Activated T-cell treated with anti-CD3 and anti-CD28 coated beads, Interleukin-2, amount 50 U/mL, for 72 hours (primary cell): Measurements from ENCODE around the gene ARL11. TPM values are rescaled to one million over a fixed set of nuclear protein-coding genes. Genes with fewer than 3 reads are reported as not detected.
"Not testable (repeated sequence)": the region's sequence is repeated elsewhere in the genome, so short reads cannot be mapped to it uniquely, and the experiment has no call there.

Experiments
- ATAC-seq, 2 donors: fragments of 150-1000 bp; cut with Tn5 transposase; replicated peaks in 1 of 2; 2 replicates each; pipeline ENCODE4 v1.10.0; 2021; ENCODE audit warnings: moderate library complexity in 2 of 2, mild to moderate bottlenecking in 1 of 2
- DNase-seq, 2 donors: peaks; one replicate each; pipeline ENCODE4 v3.0.0; 2021 to 2022; ENCODE audit warnings: mixed read lengths in 1 of 2
- H3K27ac Mint-ChIP-seq: one replicate; pipeline ENCODE4 v1.8.0; 2022; ENCODE audit warnings: mild to moderate bottlenecking, moderate library complexity, mixed read lengths
- H3K27me3 Mint-ChIP-seq: one replicate; pipeline ENCODE4 v1.8.0; 2022; ENCODE audit warnings: low read depth, mixed read lengths
- H3K36me3 Mint-ChIP-seq, 2 donors: one replicate each; pipeline ENCODE4 v1.8.0; 2022; ENCODE audit warnings: mixed read lengths in 2 of 2, mild to moderate bottlenecking in 1 of 2; ENCODE audit not compliant: insufficient read depth in 2 of 2
- H3K4me1 Mint-ChIP-seq: one replicate; pipeline ENCODE4 v1.8.0; 2022; ENCODE audit warnings: low read depth, mixed read lengths
- H3K4me3 Mint-ChIP-seq, 2 donors: one replicate each; pipeline ENCODE4 v1.8.0; 2022; ENCODE audit warnings: mild to moderate bottlenecking in 2 of 2, mixed read lengths in 2 of 2, moderate library complexity in 2 of 2
- H3K9me3 Mint-ChIP-seq, 2 donors: one replicate each; pipeline ENCODE4 v1.8.0; 2022; ENCODE audit warnings: mixed read lengths in 2 of 2
- total RNA-seq, 2 donors: library from RNA; stranded (reverse); gene quantifications; one replicate each; pipeline ENCODE4 v1.2.3, GENCODE V29; 2022

The ARL11 gene
- under 1 TPM; 0.35 to 0.65 TPM for total RNA-seq

DNA sequence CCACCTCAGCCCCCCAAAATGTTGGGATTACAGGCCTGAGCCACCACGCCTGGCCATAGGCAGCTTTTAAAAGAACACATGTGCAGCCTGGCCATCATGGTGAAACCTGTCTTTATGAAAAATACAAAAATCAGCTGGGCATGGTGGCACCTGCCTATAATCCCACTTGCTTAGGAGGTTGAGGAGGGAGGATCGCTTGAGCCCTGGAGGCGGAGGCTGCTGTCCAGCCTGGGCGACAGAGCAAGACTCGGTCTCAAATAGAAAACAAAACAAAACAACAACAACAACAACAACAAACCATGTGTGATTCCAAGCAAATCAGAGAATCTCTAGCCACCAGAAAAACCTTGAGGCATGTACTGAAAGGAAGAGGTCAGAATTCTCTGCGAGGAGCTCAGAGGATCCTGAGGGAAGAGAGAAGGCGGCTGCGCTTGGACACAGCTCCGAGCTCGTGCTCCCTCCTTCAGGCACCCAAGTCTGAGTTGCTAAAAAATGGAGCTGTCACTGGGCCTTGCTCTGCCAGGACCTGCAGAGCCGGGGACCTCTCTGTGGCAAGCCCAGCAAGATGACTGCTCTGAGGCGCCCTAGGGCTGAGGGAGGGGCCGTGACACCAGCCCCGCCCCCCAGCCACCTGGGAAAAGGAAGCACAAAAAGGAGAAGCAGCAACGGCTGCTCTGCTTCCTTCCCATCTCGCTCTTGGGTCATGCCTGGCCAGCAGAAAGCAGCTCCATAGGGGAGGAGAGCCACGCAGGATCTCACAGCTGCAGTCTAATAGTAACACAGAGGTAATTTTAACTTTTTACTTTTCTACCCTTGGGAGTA lies at the start of gene ARL11:
TSS of gene ARL11 (plus strand) at position 677 of the 822 bp plus-strand sequence. CDS start 1,941 bp downstream, outside the sequence.
- H3K36me3 Mint-ChIP-seq: no peaks in the 10 kb centered on the region
- ATAC-seq: peak; percentile 91
- H3K27me3 Mint-ChIP-seq: no peaks in the 10 kb centered on the region
- peak within 1 kb of the TSS; percentile 72 for H3K27ac Mint-ChIP-seq
- H3K9me3 Mint-ChIP-seq: no peaks in the 10 kb centered on the region
- peaks cover 12% of the 10 kb centered on the region for H3K4me1 Mint-ChIP-seq
- peak; percentile 57 to 62 for DNase-seq
- peak within 1 kb of the TSS; percentile 84 to 90 for H3K4me3 Mint-ChIP-seq

- ATAC-seq: no peak
- no peaks in the 10 kb centered on the region for H3K27me3 Mint-ChIP-seq
- DNase-seq: no peak
- no peaks in the 10 kb centered on the region for H3K9me3 Mint-ChIP-seq
- no peak overlapping the region for H3K4me3 Mint-ChIP-seq
- peaks cover 36% of the 10 kb centered on the region for H3K4me1 Mint-ChIP-seq
- no peak overlapping the region for H3K27ac Mint-ChIP-seq
- peaks cover 6 to 7% of the 10 kb centered on the region in 2 donors for H3K36me3 Mint-ChIP-seq
Observed at GRCh38 chr13:49579501-49579900, 48.8 kb upstream of the ARL11 start.

DNA sequence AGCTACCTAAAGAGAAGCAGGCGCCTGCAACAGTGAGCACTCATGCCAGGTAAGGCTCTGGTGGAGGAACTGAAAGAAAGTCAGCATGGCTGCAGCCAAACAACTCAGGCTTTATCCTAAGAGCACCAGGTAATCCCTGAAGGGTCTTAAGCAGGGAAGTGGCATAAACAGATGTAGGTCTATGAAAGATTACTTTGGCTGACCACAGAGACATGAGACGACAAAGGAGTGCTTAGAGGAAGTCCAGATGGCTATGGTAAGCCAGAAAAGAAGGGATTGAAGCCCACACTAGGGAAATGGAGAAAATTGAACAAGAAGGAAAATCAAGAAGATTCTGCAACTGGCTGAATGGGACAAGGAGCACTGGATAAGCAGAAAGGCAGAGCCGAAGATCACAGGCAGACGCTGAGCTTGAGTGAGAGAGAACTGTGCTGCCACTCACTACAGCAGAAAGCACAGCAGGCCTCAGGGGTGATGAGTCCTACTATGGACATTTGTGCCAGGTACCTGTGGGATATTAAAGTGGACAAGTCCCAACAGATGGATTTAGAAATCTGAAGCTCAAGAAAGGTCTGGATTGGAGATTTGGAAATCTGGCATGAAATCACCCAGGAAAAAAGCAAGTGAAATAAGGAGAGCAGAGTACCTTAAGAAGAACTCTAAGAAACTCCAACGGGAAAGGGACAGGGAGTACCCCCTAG lies 47.2 kb upstream of the ARL11 start:
- Mint-ChIP-seq H3K27ac (peak overlapping the region; percentile 12), H3K4me1 (peaks cover 37% of the 10 kb centered on the region)

DNA sequence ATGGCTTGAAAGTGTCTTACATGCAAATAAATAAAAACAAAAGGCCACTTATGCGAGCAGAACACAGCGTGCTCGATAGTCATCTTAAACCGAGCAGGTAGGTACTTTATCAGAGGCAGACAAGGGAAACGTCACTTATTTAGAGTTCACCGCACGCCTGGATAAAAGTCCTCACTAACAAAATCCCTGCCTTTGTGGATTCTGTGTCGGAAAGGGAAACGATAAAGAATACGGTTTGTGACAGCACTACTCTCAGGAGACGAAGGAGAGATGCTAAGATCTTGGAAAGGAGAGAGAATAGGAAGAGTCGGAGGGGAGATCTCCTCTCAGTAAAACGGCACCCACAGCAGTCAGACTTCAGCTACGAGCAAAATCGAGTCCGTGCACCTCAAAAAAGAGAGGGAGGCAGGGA lies 43.5 kb upstream of the ARL11 start:
- DNase-seq (peak in 1 of 2 donors; percentile 10), ATAC-seq (peak; percentile 3)

More for the DNA sequence above, 47.2 kb upstream of the ARL11 start:
- ATAC-seq (no peak), DNase-seq (no peak)
- Mint-ChIP-seq H3K36me3 (peaks cover 7 to 9% of the 10 kb centered on the region in 2 donors), H3K9me3 (no peaks in the 10 kb centered on the region), H3K4me3 (no peak overlapping the region), H3K27me3 (no peaks in the 10 kb centered on the region)

GRCh38 chr13:49585220-49586157 lies 42.8 kb upstream of the ARL11 start, which contains the start of gene RCBTB1:
Gene RCBTB1 (minus strand): TSS chr13:49585558. CDS start chr13:49567279, 18,279 bp downstream.
- Mint-ChIP-seq H3K4me1 (peaks cover 37% of the 10 kb centered on the region), H3K36me3 (peaks cover 3 to 5% of the 10 kb centered on the region in 2 donors), H3K9me3 (no peaks in the 10 kb centered on the region), H3K27me3 (no peaks in the 10 kb centered on the region), H3K4me3 (peak within 1 kb of the TSS; percentile 95 to 97), H3K27ac (peak within 1 kb of the TSS; percentile 97)
- peak; percentile 79 to 80 for DNase-seq
- peak; percentile 97 to 98 for ATAC-seq

More for the DNA sequence above, 43.5 kb upstream of the ARL11 start:
- Mint-ChIP-seq H3K4me3 (peak overlapping the region; percentile 95 to 97), H3K27ac (peak overlapping the region; percentile 97), H3K27me3 (no peaks in the 10 kb centered on the region), H3K4me1 (peaks cover 37% of the 10 kb centered on the region), H3K9me3 (no peaks in the 10 kb centered on the region), H3K36me3 (peaks cover 5 to 7% of the 10 kb centered on the region in 2 donors)

DNA sequence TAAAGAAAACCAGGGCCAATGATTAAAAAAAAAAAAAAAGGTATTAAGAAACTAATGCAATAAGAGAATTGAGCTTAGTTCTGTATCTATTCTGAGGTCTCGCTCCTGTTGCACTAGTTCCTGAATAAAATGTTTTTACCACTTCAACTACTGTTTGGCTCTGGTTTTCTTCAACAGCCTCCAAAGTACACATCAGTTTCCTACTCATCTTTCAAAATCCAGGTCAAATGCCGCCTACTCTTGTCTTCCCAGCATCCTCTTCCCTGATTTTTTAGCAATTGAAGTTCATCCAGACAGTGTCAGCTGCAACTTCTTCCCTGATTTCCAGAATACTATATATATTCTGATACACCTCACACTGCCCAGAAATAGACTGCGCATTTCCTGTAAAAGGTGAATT lies 41.6 kb upstream of the ARL11 start:
- H3K4me1 Mint-ChIP-seq: peaks cover 27% of the 10 kb centered on the region
- peaks cover 3% of the 10 kb centered on the region in 2 donors for H3K36me3 Mint-ChIP-seq
- peak overlapping the region; percentile 61 for H3K27ac Mint-ChIP-seq
- DNase-seq (no peak), ATAC-seq (no peak)
- H3K27me3 Mint-ChIP-seq: no peaks in the 10 kb centered on the region
- peak overlapping the region; percentile 95 to 97 for H3K4me3 Mint-ChIP-seq
- no peaks in the 10 kb centered on the region for H3K9me3 Mint-ChIP-seq

GRCh38 chr13:49587311-49587847 lies 40.9 kb upstream of the ARL11 start:
- ATAC-seq (no peak), DNase-seq (no peak)
- H3K36me3 Mint-ChIP-seq: peaks cover 3% of the 10 kb centered on the region in 2 donors
- H3K9me3 Mint-ChIP-seq: no peaks in the 10 kb centered on the region
- H3K27ac Mint-ChIP-seq: no peak overlapping the region
- H3K4me3 Mint-ChIP-seq: peak overlapping the region in 1 of 2 donors; percentile 97
- peaks cover 24% of the 10 kb centered on the region for H3K4me1 Mint-ChIP-seq
- no peaks in the 10 kb centered on the region for H3K27me3 Mint-ChIP-seq

DNA sequence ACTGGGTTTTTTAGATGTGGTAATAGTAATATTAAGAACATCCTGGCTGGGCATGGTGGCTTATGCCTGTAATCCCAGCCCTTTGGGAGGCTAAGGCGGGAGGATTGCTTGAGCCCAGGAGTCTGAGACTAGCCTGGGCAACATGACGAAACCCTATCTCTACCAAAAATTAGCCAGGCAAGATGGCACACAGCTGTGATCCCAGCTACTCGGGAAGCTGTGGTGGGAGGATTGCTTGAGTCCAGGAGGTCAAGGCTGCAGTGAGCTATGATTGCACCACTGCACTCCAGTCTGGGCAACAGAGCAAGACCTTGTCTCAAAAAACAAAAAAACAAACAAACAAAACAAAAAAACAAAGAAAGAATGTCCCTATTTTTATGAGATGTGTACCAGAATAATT lies 37.6 kb upstream of the ARL11 start:
- not testable (repeated sequence) for H3K27me3 Mint-ChIP-seq, DNase-seq, ATAC-seq, H3K4me3 Mint-ChIP-seq, H3K27ac Mint-ChIP-seq, H3K4me1 Mint-ChIP-seq, H3K36me3 Mint-ChIP-seq, H3K9me3 Mint-ChIP-seq

DNA sequence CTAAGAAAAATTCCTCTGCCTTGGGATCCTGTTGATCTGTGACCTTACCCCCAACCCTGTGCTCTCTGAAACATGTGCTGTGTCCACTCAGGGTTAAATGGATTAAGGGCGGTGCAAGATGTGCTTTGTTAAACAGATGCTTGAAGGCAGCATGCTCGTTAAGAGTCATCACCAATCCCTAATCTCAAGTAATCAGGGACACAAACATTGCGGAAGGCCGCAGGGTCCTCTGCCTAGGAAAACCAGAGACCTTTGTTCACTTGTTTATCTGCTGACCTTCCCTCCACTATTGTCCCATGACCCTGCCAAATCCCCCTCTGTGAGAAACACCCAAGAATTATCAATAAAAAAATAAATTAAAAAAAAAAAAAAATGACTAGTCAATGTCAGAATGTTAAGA lies 34.4 kb upstream of the ARL11 start:
- H3K4me1 Mint-ChIP-seq, H3K9me3 Mint-ChIP-seq, H3K36me3 Mint-ChIP-seq, H3K4me3 Mint-ChIP-seq, ATAC-seq, H3K27me3 Mint-ChIP-seq, H3K27ac Mint-ChIP-seq, DNase-seq: not testable (repeated sequence)

DNA sequence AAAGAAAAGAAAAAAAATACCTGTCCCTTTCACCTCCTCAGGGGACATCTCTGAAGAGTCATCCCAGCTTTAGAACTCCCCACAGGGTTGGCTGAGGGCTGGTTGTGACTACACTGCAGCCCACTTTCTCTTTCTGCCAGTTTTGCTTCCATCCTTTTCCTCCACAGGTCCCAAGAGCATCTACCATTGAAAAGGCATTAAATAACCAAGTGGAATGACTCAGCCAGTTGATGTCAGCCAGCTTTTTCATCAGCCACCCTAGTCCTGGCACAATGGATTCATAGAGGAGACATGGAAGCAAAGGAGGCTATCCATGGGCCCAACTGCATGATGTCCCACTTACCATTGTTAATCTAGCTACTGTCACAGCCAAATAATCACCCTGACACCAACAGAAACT lies 33.7 kb upstream of the ARL11 start:
- Mint-ChIP-seq H3K4me1 (no peaks in the 10 kb centered on the region), H3K27me3 (no peaks in the 10 kb centered on the region), H3K4me3 (no peak overlapping the region), H3K36me3 (no peaks in the 10 kb centered on the region), H3K27ac (no peak overlapping the region), H3K9me3 (no peaks in the 10 kb centered on the region)
- ATAC-seq: no peak
- no peak for DNase-seq

- no peak for ATAC-seq
- DNase-seq: no peak
- no peak overlapping the region for H3K4me3 Mint-ChIP-seq
- H3K27ac Mint-ChIP-seq: no peak overlapping the region
- no peaks in the 10 kb centered on the region for H3K4me1 Mint-ChIP-seq
- no peaks in the 10 kb centered on the region for H3K27me3 Mint-ChIP-seq
- H3K36me3 Mint-ChIP-seq: no peaks in the 10 kb centered on the region
- no peaks in the 10 kb centered on the region for H3K9me3 Mint-ChIP-seq
Observed at GRCh38 chr13:49596221-49596620, 32.1 kb upstream of the ARL11 start.

- H3K4me3 Mint-ChIP-seq: no peak overlapping the region
- H3K27ac Mint-ChIP-seq: no peak overlapping the region
- H3K9me3 Mint-ChIP-seq: no peaks in the 10 kb centered on the region
- no peaks in the 10 kb centered on the region for H3K4me1 Mint-ChIP-seq
- no peaks in the 10 kb centered on the region for H3K27me3 Mint-ChIP-seq
- ATAC-seq: no peak
- no peaks in the 10 kb centered on the region for H3K36me3 Mint-ChIP-seq
- no peak for DNase-seq
Observed at GRCh38 chr13:49597043-49597641, 31.2 kb upstream of the ARL11 start.
